Parathyroid adenoma (tissue), 2 donors: ENCODE results near the gene PARD6B.
"Not testable (repeated sequence)": the region's sequence is repeated elsewhere in the genome, so short reads cannot be mapped to it uniquely, and the experiment has no call there.

Source experiments
- H2AFZ ChIP-seq: fragments of 300-600 bp; sonication (generic); one replicate; pipeline ENCODE4 v1.7.0; 2017; ENCODE audit warnings: antibody characterized with exemption, mild to moderate bottlenecking
- H3K27ac ChIP-seq: fragments of 300-600 bp; sonication (generic); one replicate; pipeline ENCODE4 v1.7.0; 2017
- H3K27me3 ChIP-seq: fragments of 300-600 bp; sonication (generic); one replicate; pipeline ENCODE4 v1.7.0; 2017; ENCODE audit warnings: low read length; ENCODE audit not compliant: control insufficient read depth, insufficient read depth
- H3K36me3 ChIP-seq: fragments of 300-600 bp; sonication (generic); one replicate; pipeline ENCODE4 v1.7.0; 2017; ENCODE audit warnings: low read length; ENCODE audit not compliant: control insufficient read depth, insufficient read depth
- H3K4me1 ChIP-seq: fragments of 300-600 bp; sonication (generic); one replicate; pipeline ENCODE4 v1.7.0; 2017; ENCODE audit warnings: control low read depth
- H3K4me2 ChIP-seq: fragments of 300-600 bp; sonication (generic); one replicate; pipeline ENCODE4 v1.7.0; 2017; ENCODE audit warnings: low read length
- H3K4me3 ChIP-seq: fragments of 300-600 bp; sonication (generic); one replicate; pipeline ENCODE4 v1.7.0; 2017; ENCODE audit warnings: low read depth, low read length
- H3K79me2 ChIP-seq: fragments of 300-600 bp; sonication (generic); one replicate; pipeline ENCODE4 v1.7.0; 2017; ENCODE audit warnings: control low read depth
- H3K9ac ChIP-seq: fragments of 300-600 bp; sonication (generic); one replicate; pipeline ENCODE4 v1.7.0; 2017; ENCODE audit warnings: mild to moderate bottlenecking
- H3K9me3 ChIP-seq: fragments of 300-600 bp; sonication (generic); one replicate; pipeline ENCODE4 v1.7.0; 2017; ENCODE audit warnings: low read length; ENCODE audit not compliant: control insufficient read depth
- CTCF ChIP-seq: fragments of 300-600 bp; sonication (generic); IDR thresholded peaks from one replicate; pipeline ENCODE4 v1.7.0; 2017; ENCODE audit warnings: antibody characterized with exemption, mild to moderate bottlenecking
- donor health status: primary hyperparathyroidism.

PARD6B gene

GRCh38 chr20:50793575-50794016 is 62.2 kb downstream of the PARD6B start:
- H3K79me2 ChIP-seq = peaks cover 16% of the 10 kb centered on the region
- TF ChIP-seq CTCF = peak; percentile 9
- H3K36me3 ChIP-seq, H3K4me2 ChIP-seq, H3K9me3 ChIP-seq, H3K27ac ChIP-seq, H2AFZ ChIP-seq, H3K4me3 ChIP-seq, H3K27me3 ChIP-seq, H3K9ac ChIP-seq: not testable (repeated sequence)
- H3K4me1 ChIP-seq = peaks cover 11% of the 10 kb centered on the region

GRCh38 chr20:50794181-50794845 is 62.9 kb downstream of the PARD6B start:
- Histone ChIP-seq H3K27me3 (no peaks in the 10 kb centered on the region), H3K9ac (no peak overlapping the region), H3K27ac (peak overlapping the region; percentile 65), H3K4me2 (peak overlapping the region; percentile 36), H2AFZ (peak overlapping the region; percentile 95), H3K4me3 (no peak overlapping the region), H3K79me2 (peaks cover 18% of the 10 kb centered on the region), H3K36me3 (no peaks in the 10 kb centered on the region), H3K4me1 (peaks cover 10% of the 10 kb centered on the region), H3K9me3 (no peaks in the 10 kb centered on the region)
- TF ChIP-seq CTCF = peak; percentile 65

- no peak for TF ChIP-seq CTCF
- Histone ChIP-seq H3K4me1 (peaks cover 10% of the 10 kb centered on the region), H3K36me3 (no peaks in the 10 kb centered on the region), H3K9ac (peak within 1 kb of the TSS; percentile 23), H3K9me3 (no peaks in the 10 kb centered on the region), H3K27me3 (no peaks in the 10 kb centered on the region), H3K27ac (peak within 1 kb of the TSS; percentile 65), H3K4me2 (peak within 1 kb of the TSS; percentile 98), H3K79me2 (peaks cover 20% of the 10 kb centered on the region), H2AFZ (peak within 1 kb of the TSS; percentile 95), H3K4me3 (peak within 1 kb of the TSS; percentile 89)
These were observed 63.7 kb downstream of the PARD6B start, which contains the start of gene BCAS4 for GRCh38 chr20:50794846-50795634. Gene BCAS4, plus strand, starts transcription at chr20:50795061. Its CDS starts 23 bp downstream, at chr20:50795084.

- Histone ChIP-seq H3K36me3 (no peaks in the 10 kb centered on the region), H3K9me3 (no peaks in the 10 kb centered on the region), H3K4me1 (no peaks in the 10 kb centered on the region), H3K4me3 (no peak overlapping the region), H2AFZ (no peak overlapping the region), H3K9ac (no peak overlapping the region), H3K79me2 (peaks cover 23% of the 10 kb centered on the region), H3K27me3 (no peaks in the 10 kb centered on the region), H3K27ac (no peak overlapping the region), H3K4me2 (no peak overlapping the region)
- no peak for TF ChIP-seq CTCF
These were observed 65.8 kb downstream of the PARD6B start for GRCh38 chr20:50797142-50797541.
